Measurements from ENCODE around the gene ABHD8. TPM values are rescaled to one million over a fixed set of nuclear protein-coding genes. Genes with fewer than 3 reads are reported as not detected.

The ABHD8 gene
- total and polyA plus RNA-seq, 2 of the 13 experiments (the other 11 are each of a cell fraction or from before 2014, with no cell fraction given) = 6.3 to 7.2 TPM

- 0 out of 4 replicates have a peak, but pooled peaks of 1 of the 2 experiments have one; percentile 20 for TF ChIP-seq NR2F1 (CRISPR knock-in tag; IDR thresholded peaks at IDR 0.05)
- TF ChIP-seq ZNF431 (CRISPR knock-in tag; IDR thresholded peaks at IDR 0.05; ENCODE audit: borderline replicate concordance, low read depth) = peak; percentile 71
- TF ChIP-seq ZNF484 (CRISPR knock-in tag; IDR thresholded peaks at IDR 0.05; ENCODE audit: borderline replicate concordance, low read depth) = no peak
- no peak for TF ChIP-seq ZNF362 (CRISPR knock-in tag; IDR thresholded peaks at IDR 0.05; ENCODE audit: borderline replicate concordance)
- TF ChIP-seq PREB (CRISPR knock-in tag; IDR thresholded peaks at IDR 0.05) = no peak
- TF ChIP-seq FOSL2 (CRISPR knock-in tag; IDR thresholded peaks at IDR 0.05) = peak; percentile 26; the same call in 1 of the 2 replicates
- no peak for TF ChIP-seq ZKSCAN5 (CRISPR knock-in tag; IDR thresholded peaks at IDR 0.05)
- peak; percentile 59; the same call in 1 of the 2 replicates for TF ChIP-seq ZNF564 (CRISPR knock-in tag; IDR thresholded peaks at IDR 0.05)
- TF ChIP-seq ARNT (IDR thresholded peaks at IDR 0.05) = no peak
- TF ChIP-seq ZNF75D (CRISPR knock-in tag; IDR thresholded peaks at IDR 0.05; ENCODE audit: borderline replicate concordance) = no peak
- no peak for TF ChIP-seq SNAPC2 (CRISPR knock-in tag; IDR thresholded peaks at IDR 0.05)
- TF ChIP-seq EHMT2 (IDR thresholded peaks at IDR 0.05; ENCODE audit: borderline replicate concordance, low read depth, low read length) = no peak
- no peak for TF ChIP-seq RELA (CRISPR knock-in tag; IDR thresholded peaks at IDR 0.05)
- TF ChIP-seq ZBTB37 (CRISPR knock-in tag; IDR thresholded peaks at IDR 0.05) = no peak
- 0 out of 2 replicates have a peak, but pooled peaks have one; percentile 59 for TF ChIP-seq TBP (CRISPR knock-in tag; IDR thresholded peaks at IDR 0.05)
- no peak for TF ChIP-seq ZNF839 (CRISPR knock-in tag; IDR thresholded peaks at IDR 0.05; ENCODE audit: borderline replicate concordance)
- TF ChIP-seq KAT2B (IDR thresholded peaks at IDR 0.05; ENCODE audit: borderline replicate concordance, low read depth, low read length) = no peak
- no peak; the same call in 1 of the 2 replicates for TF ChIP-seq CBFB (CRISPR knock-in tag; IDR thresholded peaks at IDR 0.05)
- TF ChIP-seq CERS6 (CRISPR knock-in tag; IDR thresholded peaks at IDR 0.05) = no peak
- no peak for TF ChIP-seq NFE2 (CRISPR knock-in tag; IDR thresholded peaks at IDR 0.05)
- no peak; the same call in 1 of the 2 replicates for TF ChIP-seq IRF9 (CRISPR knock-in tag; IDR thresholded peaks at IDR 0.05; ENCODE audit: borderline replicate concordance)
- TF ChIP-seq ZNF101 (CRISPR knock-in tag; IDR thresholded peaks at IDR 0.05; ENCODE audit: borderline replicate concordance, low read depth) = no peak
- TF ChIP-seq, protein P1, sequence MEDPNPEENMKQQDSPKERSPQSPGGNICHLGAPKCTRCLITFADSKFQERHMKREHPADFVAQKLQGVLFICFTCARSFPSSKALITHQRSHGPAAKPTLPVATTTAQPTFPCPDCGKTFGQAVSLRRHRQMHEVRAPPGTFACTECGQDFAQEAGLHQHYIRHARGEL (CRISPR knock-in tag; IDR thresholded peaks at IDR 0.05) = no peak
Measured at GRCh38 chr19:17334414-17335409, 31.5 kb upstream of the ABHD8 start, which contains the start of gene ANO8 (continued).
